ENCODE results near the gene NFIB.
A peak's percentile ranks its signal among the peaks of the same experiment; 100 is the strongest.

The NFIB gene

DNA sequence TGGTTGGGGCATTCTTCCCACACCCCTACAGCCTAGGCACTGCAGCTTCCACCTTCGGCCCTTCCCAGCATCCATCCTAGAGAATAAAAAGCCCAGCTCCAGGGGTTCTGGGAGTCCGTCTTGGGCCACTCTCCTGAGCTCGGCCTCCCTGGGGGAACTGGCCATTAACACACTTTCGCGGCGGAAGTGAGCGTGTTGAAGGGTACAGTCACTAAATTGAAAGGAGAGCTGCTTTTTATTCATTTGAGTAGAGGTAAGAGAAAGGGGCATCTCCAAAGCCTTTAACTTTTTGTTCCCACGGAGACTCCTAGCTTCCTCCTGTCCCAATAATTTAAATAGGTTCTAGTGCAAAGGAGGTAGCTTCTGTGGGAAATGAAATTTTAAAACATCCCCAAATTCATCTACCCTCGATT is 31.0 kb upstream of the NFIB start:
- no peak for DNase-seq

DNA sequence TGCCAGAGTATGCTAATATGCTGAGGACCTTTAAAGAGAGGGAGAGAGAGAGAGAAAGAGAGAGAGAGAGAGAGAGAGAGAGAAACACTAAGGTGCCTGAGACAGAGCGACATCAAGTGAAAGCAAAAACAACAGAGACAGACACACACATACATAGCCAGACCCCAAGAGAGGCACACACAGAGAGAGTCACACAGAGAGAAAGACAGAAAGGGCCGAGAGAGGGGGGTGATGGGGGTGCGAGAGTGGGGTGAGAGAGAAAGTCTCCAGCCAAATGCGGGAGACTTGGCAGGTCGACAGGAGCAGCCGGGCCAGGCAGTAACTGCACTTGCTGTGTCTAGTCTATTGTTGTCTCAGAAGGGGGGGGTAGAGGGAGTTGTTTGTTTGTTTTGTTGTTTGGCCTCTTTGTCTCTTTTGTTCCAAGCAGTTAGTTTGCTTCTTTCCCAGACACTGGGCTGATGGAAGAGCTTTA is 30.1 kb upstream of the NFIB start:
- DNase-seq, result no peak

DNA sequence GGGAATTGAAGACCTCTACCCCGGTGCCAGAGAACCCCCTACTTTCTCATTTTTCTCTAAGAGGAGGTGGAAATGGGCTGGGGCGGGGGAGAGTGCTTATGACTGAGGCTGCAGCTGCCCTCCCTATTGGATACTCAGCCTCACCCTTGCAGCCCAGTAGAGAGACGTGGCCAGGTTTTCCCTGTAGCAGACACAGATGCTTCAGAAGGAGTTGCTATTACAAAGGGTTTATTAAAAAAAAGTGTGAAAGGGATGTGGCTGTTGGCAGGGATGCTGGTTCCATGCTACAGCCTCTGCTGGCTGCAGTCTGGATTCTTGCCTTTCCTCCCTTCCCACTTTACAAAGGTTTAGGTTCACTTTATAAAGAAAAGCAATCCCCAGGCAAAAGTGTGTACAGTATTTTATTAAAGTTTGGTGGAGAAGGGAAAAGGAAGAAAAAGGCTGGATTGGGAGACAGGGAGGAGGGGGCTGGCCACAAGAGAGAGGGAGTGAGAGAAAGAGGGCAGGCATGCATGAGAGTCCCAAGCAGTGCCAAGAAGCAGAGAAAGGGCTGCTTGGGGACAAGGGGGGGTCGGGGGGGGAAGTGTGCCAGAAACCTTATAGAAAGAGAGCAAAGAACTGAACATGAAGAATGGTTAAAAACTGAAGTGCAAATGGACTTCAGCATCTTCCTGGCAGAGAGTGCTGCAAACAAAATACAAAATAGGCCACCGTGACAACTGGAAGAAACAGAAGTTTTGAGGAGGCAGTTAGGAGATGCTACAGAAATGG is 29.5 kb upstream of the NFIB start:
- DNase-seq, result no peak

DNA sequence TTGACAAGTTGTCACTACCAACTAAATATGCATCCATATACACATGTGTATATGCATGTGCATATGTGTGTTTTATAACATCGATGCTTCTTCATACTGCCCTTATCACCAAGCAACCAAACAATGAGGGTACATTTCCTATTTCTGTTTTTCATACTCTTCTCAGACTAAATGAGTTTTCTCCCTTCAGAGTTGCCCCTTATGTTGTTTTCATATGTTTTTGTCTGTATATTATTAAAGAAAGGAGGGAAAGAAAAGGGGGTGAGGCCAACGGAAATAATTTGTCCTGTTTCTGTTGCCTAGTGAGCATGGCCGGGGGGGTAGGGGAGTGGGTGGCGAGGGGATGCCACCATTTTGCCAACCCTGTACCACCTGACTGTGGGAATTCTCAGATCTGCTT is 28.8 kb upstream of the NFIB start:
- DNase-seq, result no peak

DNA sequence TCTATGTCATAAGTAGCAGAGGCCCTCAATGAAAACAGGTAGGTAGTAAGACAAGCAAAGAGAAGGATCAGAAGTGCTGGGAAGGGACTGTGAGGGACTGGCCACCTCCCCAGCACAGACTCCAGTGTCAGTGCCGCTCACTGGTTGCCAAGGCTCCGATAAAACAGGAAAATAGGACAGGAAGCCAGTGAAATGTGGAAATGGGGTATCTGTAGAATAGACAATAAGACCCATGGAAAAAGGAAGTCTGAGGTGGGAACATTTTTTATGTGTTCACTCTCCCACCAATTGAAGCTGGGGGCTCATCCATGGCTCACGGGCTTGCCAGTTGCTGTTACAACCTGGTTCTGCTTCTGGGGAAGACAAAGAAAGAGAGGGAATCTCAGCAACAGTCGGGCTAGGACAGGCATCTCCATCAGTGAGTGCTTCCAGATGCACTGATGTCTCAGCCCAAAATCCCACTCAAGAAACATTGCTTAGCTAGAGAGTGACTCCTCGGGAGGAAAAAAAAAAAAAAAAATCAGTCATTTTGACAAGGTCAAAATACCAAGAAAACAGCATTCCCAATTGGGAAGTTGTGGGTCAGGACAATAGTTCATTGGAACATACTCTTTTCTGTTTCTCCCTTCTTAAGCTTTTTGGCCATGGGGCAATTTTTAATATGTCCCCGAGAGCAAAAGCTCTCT is 27.6 kb upstream of the NFIB start:
- no peak for DNase-seq

DNA sequence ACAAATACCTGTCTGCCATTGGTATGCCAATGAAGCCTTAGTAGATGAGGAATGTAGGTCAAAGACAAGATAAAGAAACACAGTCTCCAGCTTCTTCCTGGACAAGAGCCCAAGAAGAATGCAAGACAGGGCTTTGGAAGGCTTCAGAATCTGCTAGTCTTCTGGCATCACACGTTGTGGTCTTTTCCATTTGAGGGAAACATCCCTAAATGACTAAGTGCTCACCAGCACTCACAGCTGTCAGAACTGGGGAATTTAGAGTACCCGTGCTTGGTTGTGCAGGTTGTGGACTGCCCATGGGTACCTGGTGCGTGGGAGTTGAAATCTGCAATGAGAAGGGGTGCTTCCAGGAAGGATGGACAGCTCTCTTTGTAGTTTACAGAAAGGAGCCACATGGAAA is 27.1 kb upstream of the NFIB start:
- DNase-seq, result no peak

DNA sequence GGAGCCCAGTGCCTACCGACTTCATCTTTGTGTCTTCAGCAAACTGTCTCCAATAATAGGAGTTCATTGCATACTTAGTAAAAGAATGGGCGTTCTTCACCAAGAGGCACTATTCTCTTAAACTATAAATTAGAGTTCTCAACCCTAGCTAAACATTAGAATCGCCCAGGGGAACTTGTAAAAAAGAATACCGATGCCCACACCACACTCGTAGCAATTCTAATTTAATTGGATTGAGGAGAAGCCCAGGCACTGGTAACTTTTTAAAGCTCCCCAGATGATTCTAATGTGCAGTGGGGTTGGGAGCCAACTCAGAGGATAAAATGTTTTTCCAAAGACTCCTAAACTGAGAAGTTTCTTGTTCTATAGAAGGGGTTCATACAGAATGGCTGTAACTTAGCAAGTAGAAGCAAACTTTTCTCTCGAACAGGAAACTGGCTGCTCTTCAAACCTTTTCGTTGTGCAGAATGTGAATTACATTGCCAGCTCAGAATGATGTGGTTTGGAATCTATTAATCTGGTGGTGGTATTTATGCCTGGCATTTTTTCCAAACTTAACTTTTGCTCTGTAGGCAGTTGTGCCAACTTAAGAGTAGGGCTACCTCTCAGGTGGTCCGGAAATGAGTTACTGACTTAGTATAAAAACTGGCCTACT is 26.4 kb upstream of the NFIB start:
- no peak for DNase-seq

DNA sequence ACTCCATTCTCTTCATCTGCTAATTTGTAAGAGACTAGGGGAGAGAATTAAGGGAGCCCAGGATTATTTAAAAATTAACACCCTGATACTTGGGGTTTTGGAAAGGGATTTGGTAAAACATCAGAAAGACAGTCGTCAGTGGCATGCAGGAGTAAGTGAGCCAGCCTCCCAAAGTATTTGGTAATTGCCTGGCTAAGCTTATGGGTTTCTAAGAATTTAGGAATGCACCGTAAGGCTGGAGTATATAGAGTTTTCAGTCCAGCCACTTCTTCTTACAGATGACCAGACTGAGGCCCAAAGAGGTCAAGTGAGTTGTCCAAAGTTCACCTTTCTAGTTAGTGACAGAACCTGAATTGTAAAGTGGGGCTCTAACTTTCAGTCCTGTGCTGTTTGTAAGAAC is 25.8 kb upstream of the NFIB start:
- no peak for DNase-seq

DNA sequence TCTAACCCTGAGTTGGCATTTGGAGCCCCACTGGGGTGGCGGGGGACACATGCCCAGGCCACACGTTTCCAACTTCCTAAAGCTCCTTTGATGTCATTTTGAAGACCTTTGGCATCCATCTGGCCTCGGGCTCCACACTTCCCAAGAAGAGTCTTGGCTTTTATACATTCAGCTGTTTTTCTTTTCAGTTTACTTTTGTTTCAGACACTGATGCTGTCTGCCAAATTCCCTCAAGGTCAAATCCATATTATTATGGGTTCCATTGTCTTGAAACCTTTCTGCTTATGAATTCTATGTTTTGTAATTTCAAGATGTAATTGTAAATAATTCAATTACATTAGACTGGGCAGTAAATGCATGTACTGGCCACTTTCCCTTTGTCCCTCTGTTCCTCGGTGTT is 23.7 kb upstream of the NFIB start:
- DNase-seq, result no peak

DNA sequence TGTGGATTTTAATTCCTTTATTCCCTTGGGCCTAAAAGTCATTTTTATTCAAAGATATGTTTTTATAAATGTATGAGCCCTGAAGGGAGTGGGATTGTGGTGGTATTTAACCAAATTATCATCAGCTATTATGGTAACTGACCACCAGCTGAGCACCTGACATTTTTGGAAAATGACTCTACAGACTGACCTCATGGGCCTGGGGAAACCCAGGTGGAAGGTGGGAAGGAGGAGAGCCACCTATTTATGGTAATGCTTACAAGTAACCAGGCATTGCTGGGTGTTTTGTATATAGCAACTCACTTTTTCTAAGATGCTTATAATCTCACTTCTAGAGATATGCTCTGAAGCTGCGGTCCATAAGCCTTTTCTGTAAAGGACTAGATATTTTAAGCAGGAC is 22.3 kb upstream of the NFIB start:
- no peak for DNase-seq

DNA sequence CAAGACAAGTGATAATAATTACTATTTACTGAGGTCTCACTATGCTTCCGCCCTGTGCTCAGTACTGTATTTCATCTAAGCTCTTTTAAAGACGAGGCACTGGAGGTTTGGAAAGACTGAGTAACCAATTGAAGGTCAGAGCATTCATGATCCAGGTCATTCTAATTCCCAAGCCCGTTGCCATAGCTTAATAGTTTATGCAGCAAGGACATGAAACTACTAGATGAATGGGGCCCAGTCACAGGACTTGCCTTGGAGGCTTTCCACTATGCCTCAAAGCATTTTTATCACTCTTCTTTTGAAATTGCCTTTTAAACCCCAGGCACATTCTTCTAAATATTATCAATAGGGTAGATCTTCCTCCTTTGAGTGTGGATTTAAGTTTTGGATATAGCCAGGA is 17.2 kb upstream of the NFIB start:
- no peak for DNase-seq

DNA sequence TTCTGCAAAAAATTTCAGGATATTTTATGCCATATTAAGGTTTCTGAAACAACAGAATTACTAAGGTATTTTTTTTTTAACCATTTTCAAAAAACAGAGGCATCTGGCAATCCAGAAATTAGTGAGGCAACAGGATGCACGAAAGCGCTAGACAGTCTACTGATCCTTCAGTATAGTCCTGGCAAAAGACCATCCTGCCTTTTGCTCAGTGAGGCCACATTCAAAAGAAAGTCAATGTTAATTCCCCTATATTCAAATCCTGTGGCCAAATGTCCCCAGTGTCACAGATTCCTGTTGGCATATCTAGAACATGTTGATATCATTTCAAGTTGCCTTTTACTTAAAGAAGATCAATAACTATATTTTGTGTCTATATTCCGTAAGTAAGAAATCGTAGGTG is 13.1 kb upstream of the NFIB start:
- no peak for DNase-seq

DNA sequence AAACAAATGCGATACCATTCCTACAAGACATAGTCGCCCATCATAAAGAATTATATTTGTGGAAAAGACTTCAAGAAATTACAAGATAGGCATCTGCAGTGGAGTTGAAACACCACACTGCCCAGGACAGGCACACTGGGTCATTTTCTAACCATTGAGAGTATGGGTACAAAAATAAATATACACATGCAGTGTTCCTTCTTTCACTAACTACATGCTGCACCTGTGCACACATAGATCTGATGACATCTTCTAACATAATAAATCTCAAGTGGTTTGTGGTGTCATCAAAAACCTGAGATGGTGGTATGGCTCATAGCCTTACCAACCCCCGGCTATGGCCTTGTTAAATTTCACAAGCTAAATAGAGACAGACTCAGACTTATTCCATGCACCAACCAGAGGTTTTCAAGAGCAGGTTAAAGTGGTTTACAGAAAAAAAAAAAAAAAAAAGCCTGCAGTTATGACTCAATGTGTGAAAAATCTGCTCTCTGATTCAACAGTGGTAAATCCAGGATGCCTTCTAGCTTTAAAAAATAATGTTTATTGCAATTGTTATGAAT is 12.4 kb upstream of the NFIB start:
- no peak for DNase-seq

DNA sequence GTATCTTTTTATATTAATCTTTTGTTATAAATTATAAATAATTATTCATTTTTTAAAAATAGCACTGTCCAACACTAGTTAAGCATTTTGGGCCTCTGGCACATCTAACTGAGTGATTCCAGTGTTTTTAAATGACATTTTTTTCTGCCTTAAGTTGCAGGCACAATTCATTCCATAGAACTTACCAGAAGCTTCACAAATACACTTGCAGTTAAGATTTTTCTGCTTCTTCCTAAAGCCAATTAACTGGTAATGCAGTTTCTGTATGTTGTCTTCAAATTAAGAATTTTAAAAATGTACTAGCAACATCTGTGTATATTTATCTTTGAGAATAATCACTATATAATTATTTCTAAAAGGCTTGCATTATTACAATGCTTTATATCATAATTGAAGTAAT is 11.2 kb upstream of the NFIB start:
- DNase-seq, result no peak

DNA sequence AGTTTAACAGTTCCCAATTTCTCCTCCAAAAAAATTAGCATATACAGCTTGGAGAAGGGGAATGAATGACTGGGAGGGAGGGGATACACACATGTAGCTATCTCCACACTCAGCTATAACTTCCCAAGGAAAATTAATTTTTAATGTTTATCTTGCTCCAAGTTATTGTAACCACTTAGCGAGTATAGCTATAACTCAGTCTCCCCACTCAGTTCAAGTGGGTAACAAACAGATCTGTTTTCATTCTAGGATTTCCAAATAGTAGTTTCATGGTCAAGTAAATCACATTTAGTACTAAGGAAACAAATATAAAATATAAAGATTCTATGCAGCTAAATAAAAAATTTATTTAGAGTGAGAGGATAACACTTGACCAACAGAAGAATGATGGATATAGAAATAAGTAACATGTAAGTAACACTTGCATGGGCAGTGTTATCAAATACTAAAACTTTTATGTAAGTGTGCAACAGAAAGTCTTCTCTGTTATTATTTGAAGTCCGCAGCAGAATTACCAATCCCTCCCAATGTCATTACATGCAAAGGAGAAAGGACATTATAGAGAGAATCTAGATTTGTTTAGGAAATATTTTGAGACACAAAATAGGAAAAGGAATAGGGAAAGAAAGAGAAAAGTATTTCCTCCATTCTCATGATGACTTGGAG is 10.2 kb upstream of the NFIB start:
- no peak for DNase-seq

DNA sequence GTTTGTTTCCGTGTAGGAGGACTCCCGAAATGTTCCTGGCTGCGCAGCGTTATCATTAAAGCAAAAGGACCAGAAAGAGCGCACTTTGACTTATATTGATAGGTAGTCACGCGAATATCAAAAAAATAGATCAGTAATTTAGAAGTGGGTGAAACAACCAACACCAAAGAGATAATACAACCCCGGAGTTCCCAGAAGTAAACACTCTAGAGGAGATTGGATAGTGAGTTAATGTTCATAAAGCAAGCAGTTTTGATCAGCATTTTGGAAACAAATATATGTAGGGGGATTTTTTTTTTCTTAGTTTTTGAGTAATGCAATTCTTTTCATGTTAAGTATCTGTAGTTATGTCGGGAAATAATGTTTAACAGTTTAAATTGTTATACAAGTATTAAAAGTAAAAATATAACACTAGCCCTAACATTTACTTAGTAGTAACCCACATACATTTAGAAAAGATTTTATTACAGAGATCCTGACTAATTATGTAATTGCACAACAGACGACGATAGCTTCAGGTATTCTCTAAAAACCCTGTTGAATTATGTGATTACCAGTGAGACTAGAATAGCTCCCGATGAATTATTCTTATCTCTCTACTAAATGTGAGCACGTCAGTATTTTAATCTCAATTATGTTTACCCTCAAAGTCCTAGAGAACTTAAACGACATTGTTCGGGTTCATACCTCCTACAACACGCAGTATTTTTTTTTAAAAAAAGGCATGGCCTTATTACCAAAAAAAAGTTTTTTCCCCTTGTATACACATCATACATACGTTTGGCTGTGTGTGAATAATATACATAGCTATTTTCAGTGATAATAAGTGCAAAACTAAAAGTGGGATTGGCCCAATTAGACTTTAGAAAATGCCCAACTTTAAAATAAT is 9.4 kb upstream of the NFIB start:
- DNase-seq, result no peak

DNA sequence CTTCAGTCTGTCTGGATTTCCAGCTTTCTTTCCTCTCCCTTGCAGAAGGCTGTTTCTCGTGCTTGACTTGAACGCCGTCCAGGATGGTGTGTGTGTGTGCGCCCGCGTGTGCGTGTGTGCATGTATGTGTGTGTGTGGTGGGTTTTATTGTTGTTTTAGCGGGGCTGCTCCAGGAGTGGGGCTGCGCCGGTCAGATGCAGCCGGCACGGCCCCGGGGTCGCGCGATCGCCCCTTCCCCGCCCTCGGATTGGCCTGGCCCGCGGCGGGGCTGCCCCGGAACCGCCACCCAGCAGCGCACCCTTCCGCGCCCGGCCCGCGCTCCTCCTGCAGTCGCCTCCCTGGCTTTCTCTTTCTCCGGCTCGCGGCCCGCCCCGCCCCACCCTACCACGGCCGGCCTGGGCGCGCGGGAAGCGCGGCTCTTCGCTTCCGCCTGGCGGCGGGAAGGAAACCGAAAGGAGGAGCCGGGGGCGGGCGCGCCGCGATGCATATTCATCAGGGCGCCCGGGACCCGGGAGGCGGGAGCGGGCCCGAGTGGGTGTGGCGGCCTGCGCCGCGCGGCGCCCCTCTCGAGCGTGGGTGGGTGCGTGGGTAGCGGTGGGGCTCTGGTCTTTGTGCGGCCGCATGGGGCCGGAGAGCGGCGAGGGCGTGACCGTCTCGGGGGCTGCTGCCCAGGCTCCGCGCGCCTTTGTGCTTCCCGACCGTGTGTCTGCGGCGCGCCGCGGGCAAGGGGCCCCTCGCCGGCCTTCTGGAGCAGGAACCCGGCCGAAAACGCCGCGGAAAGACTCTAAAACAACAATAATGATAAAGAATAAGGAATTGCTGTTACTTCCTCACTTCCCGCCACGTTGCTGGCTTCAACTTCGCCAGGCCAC is 8.5 kb upstream of the NFIB start:
- peak; percentile 63 for DNase-seq

DNA sequence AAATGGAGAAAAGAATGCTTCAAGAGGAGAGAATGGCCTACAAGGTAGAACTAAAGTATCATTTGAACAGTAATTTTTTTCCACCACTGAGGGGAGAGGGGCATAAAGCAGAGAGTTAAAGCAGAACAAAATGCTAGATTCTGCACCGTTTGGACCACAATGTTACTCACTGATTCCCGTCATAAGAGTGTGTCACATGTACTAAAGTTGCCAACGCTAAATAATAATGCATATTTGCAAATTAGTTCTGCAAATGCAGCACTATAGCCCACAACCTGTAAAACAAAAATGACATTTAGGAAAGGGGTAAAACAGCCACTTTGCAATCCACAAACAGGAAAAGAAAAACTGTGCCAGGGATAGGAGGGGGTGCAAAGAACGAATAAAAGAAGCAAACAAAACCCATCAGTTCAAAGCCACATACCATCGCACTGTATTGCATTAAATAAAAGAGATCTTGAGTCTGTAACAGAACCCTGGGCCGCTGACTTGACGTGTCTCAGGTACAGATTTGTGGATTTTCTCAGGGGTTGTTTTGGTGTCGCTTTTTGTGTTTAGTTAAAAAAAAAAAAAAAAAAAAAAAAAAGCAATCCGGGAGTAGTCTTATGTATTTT is 7.7 kb upstream of the NFIB start:
- no peak for DNase-seq

DNA sequence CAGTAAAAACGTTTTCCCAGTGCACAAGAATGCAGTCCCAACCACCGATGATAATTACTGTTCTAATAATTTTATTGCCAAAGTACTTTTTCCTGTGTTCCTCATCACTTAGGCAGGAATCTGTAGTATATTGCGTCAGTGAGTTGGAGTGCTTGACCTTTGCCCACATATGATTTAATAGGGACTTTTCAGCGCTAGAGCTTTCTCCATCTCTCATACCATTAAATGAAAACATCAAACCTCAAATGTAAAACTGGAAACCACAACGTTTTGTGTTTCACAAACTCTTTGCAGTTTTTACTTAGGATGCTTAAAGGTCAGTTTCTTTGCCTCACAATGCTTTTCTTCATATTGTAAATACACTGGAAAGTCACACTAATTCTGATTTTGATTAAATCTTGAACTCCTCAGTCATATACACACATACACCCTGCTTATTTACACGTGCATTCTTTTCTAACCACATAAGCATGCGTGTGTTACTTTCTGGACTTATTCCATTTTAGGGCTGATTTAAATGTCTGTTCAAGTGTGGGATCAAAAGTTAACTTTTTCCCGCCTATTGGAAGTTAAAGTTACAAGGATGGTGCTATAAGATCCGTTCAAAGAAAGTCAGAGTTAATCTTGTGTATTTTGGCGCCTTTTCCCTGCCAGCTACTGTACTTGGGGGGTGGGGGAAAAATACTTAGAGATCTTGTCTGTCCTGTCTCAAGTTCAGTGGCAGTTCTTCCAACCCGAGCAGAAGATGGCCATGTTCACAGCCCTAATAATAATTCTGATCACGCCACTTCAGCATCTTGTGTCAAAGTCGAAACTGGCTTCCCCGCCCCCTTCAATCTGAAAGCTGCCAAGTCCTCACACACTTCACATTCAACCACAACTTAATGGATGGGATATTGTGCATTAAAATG is 6.6 kb upstream of the NFIB start:
- no peak for DNase-seq
